RWPE1 (cell line): ENCODE measurements around the gene HRH1.

ENCODE experiments used
- CTCF ChIA-PET: fragments of 350-600 bp; sonication (Branson Sonifier 250); formaldehyde crosslinking; extraction: SDS; loops from one replicate; lab custom pipeline; 2021; lab: Yijun Ruan, JAX
- POLR2A ChIA-PET: fragments of 400-600 bp; formaldehyde crosslinking; extraction: SDS; loops from one replicate; lab custom pipeline; 2020; ENCODE audit warnings: antibody characterized with exemption; ENCODE audit not compliant: low non-redundant PET; lab: Yijun Ruan, JAX
- DNase-seq: peaks from one replicate; pipeline ENCODE4 v3.0.0; 2012; ENCODE audit warnings: low spot score
- H3K27ac ChIP-seq: fragments of 450-650 bp; 2 replicates; pipeline ENCODE4 v1.5.1; 2017
- CTCF ChIP-seq: fragments of 450-650 bp; conservative IDR thresholded peaks from 2 replicates; pipeline ENCODE4 v1.5.1; 2017; ENCODE audit warnings: low read depth, mild to moderate bottlenecking

Gene HRH1

DNA sequence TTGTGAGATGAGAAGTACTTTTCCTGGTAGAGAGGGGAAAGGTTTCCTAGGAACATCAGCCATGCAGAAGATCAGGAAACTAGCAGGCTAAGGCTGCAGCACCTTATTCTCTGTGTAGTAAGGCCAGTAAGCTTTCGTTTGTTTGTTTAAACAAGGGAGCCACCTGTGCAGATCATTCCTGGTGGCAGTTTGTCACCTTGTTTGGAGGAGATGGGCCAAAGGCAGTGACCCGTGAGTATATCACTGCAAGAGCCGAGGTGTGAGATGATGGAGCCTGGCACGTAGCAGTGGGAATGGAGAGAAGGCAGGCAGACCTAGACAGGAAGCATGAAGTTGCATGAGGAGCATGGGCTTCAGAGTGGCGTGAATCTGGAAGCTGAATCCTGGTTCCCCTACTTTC, 137.5 kb downstream of the HRH1 start:
- no peak for DNase-seq
- TF ChIP-seq CTCF, result no peak
- POLR2A ChIA-PET, result no interaction called here
- H3K27ac ChIP-seq, result no peak overlapping the region
- CTCF ChIA-PET, result no interaction called here

DNA sequence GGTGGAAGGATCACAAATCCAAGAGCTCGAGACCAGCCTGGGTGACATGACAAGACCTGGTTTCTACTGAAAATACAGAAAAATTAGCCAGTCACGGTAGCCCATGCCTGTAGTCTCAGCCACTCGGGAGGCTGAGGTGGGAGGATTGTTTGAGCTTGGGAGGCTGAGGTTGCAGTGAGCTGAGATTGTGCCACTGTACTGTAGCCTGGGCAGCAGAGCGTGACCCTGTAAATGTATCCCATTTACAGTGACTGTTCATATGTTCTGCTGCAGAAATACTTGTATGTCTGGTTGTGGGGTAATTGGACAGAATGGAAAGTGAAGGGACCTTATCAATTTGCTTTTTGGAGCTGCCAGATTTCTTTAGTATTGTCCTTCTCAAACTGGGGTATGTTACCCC, 142.8 kb downstream of the HRH1 start:
- POLR2A ChIA-PET, result no interaction called here
- DNase-seq, result no peak
- H3K27ac ChIP-seq, result no peak overlapping the region
- TF ChIP-seq CTCF, result no peak
- CTCF ChIA-PET, result interaction anchor here (0.6 kb wide), 1 partner anchor 1323 kb away, joined by 3 read pairs; no protein-coding TSS in a partner anchor

GRCh38 chr3:11300970-11301369, 146.7 kb downstream of the HRH1 start:
- ChIA-PET POLR2A (no interaction called here), CTCF (no interaction called here)
- no peak overlapping the region for H3K27ac ChIP-seq
- DNase-seq, result no peak
- no peak for TF ChIP-seq CTCF

DNA sequence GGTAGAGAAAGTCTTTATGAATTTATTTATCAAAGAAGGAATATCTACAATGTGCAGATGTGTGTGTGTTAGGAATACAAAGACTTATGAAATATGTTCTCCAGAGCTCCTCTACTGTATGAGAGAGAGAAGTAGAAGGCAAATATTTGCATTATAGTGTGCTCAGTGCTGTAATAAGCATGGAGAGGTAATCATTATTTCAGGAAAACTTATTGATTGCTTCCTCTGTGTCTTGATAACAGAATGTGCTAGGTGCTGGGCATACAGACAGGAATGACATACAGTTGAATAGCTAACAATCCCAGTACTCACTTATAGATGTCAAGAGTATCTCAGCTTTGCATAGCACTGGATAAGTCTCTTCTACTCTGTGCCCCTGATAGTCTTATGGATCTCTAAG, 148.2 kb downstream of the HRH1 start:
- no peak overlapping the region for H3K27ac ChIP-seq
- no peak for DNase-seq
- ChIA-PET CTCF (no interaction called here), POLR2A (no interaction called here)
- TF ChIP-seq CTCF, result no peak

GRCh38 chr3:11304175-11304574, 149.9 kb downstream of the HRH1 start:
- TF ChIP-seq CTCF, result no peak
- H3K27ac ChIP-seq, result no peak overlapping the region
- ChIA-PET CTCF (interaction anchor here (0.5 kb wide), 1 partner anchor 68 kb away, joined by 4 read pairs; no protein-coding TSS in a partner anchor), POLR2A (no interaction called here)
- DNase-seq, result no peak

DNA sequence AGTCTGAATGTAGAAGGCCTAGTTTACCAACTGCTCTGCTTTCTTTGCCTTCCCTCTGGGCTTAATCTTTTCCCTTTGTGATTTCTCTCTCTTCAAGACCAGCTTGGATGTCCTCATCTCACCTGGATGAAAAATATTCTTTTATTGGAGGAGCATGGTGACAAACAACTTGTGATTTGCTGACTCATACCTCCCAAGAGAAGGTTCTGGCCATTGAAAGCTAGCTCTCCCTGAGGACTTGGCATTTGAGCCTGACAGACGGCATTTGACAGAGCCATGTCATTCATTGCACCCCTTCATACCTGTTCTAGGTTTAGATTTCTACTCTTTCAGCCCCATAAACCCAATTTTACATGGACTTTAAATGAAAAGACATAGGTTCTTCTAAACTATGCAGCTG, 151.2 kb downstream of the HRH1 start:
- no peak overlapping the region for H3K27ac ChIP-seq
- CTCF ChIA-PET, result no interaction called here
- POLR2A ChIA-PET, result no interaction called here
- no peak for TF ChIP-seq CTCF
- no peak for DNase-seq
